ENCODE data around the gene UBQLNL. TPM values are rescaled to one million over a fixed set of nuclear protein-coding genes. Genes with fewer than 3 reads are reported as not detected.

Gene UBQLNL
- total RNA-seq, 1 experiment from 2014 or later, result 0.72 TPM

DNA sequence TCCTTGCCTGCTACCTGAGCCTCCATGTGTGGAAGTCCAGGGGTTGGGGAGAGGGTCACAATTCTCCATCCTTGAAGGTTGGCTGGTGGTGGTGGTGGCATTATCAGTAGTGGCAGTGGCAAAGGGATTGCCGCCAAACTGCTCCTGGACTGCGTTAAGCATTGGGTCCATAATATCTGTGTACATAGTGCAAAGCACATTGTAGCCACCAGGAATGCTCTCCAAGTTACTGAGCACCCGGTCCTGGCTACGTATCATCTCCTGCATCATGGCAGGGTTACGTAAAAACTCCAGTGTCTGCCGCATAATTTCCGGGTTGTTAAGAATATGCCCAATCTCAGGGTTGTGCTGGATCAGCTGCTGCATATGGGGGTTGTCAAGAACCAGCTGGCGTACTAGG, 7.9 kb downstream of the UBQLNL start:
- BruUV-seq (replicated peaks), result no TSS peak
- CTCF ChIA-PET, result no interaction called here
- in situ Hi-C loops (cut with HindIII; ENCODE audit: low pct_unique_long_range_greater_than_20kb, low sequenced_read_pairs), result no loop called here
- no peak for TF ChIP-seq REST (IDR thresholded peaks at IDR 0.05; ENCODE audit: insufficient read depth in 1 of 2, low read depth in 2 of 2, low read length in 1 of 2)
- TF ChIP-seq SIN3A (IDR thresholded peaks at IDR 0.05; ENCODE audit: borderline replicate concordance, insufficient read depth, low read depth, low read length), result no peak
- TF ChIP-seq POLR2AphosphoS5 (IDR thresholded peaks at IDR 0.05; ENCODE audit: low read depth, low read length), result no peak
- TF ChIP-seq, protein P1, sequence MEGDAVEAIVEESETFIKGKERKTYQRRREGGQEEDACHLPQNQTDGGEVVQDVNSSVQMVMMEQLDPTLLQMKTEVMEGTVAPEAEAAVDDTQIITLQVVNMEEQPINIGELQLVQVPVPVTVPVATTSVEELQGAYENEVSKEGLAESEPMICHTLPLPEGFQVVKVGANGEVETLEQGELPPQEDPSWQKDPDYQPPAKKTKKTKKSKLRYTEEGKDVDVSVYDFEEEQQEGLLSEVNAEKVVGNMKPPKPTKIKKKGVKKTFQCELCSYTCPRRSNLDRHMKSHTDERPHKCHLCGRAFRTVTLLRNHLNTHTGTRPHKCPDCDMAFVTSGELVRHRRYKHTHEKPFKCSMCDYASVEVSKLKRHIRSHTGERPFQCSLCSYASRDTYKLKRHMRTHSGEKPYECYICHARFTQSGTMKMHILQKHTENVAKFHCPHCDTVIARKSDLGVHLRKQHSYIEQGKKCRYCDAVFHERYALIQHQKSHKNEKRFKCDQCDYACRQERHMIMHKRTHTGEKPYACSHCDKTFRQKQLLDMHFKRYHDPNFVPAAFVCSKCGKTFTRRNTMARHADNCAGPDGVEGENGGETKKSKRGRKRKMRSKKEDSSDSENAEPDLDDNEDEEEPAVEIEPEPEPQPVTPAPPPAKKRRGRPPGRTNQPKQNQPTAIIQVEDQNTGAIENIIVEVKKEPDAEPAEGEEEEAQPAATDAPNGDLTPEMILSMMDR (IDR thresholded peaks at IDR 0.05), result no peak
- no peak for TF ChIP-seq TCF7L2 (IDR thresholded peaks at IDR 0.05; ENCODE audit: low read depth, low read length)
- no peak overlapping the region for H3K4me3 ChIP-seq (ENCODE audit: low read depth in 2 of 2, low read length in 2 of 2)
- ATAC-seq (no peak), DNase-seq (ENCODE audit: low read depth, low spot score) (no peak)
- POLR2A ChIA-PET, result no interaction called here
- H3K27me3 ChIP-seq (ENCODE audit: control insufficient read depth, insufficient read depth, low read length), result peaks cover 3% of the 10 kb centered on the region; the same call in 1 of the 2 replicates
- no peak overlapping the region for H3K27ac ChIP-seq (ENCODE audit: low read length)
- H3K4me1 ChIP-seq (ENCODE audit: control insufficient read depth, insufficient read depth, low read length), result no peaks in the 10 kb centered on the region
- H3K9me3 ChIP-seq (ENCODE audit: control insufficient read depth, insufficient read depth, low read depth, low read length), result no peaks in the 10 kb centered on the region
- no peaks in the 10 kb centered on the region; the same call in 1 of the 2 replicates for H3K36me3 ChIP-seq (ENCODE audit: control insufficient read depth, insufficient read depth, low read length)
- intact Hi-C loops (cut with micrococcal nuclease; ENCODE audit: unreplicated experiment), result no loop called here

DNA sequence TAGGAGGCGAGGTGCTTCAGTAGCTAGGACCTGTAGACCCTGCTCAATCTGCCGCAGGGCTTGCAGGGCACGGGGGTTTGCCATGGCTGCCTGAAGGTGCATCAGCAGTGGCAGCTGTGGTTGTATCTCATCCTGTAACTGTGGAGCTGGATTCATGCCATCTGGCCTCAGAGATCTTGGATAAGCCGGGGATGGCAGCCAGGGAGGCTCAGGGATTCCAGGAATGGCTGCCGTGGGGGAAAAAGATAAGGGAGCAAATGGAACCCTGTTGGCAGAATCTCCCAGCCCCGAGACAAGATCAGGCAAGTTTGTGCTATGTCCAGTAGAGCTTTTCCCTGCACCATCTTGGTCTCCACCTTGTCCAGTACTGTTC, 8.6 kb downstream of the UBQLNL start:
- POLR2A ChIA-PET, result no interaction called here
- BruUV-seq (replicated peaks), result no TSS peak

More for the DNA sequence above, 8.6 kb downstream of the UBQLNL start:
- Histone ChIP-seq H3K9me3 (ENCODE audit: control insufficient read depth, insufficient read depth, low read depth, low read length) (no peaks in the 10 kb centered on the region), H3K27me3 (ENCODE audit: control insufficient read depth, insufficient read depth, low read length) (peaks cover 3% of the 10 kb centered on the region; the same call in 1 of the 2 replicates), H3K4me1 (ENCODE audit: control insufficient read depth, insufficient read depth, low read length) (no peaks in the 10 kb centered on the region), H3K36me3 (ENCODE audit: control insufficient read depth, insufficient read depth, low read length) (no peaks in the 10 kb centered on the region; the same call in 1 of the 2 replicates), H3K27ac (ENCODE audit: low read length) (no peak overlapping the region), H3K4me3 (ENCODE audit: low read depth in 2 of 2, low read length in 2 of 2) (no peak overlapping the region)
- in situ Hi-C loops (cut with HindIII; ENCODE audit: low pct_unique_long_range_greater_than_20kb, low sequenced_read_pairs) (no loop called here), intact Hi-C loops (cut with micrococcal nuclease; ENCODE audit: unreplicated experiment) (no loop called here)
- CTCF ChIA-PET, result interaction anchor here (0.5 kb wide), 1 partner anchor 312 kb away, joined by 3 read pairs; no protein-coding TSS in a partner anchor
- TF ChIP-seq, protein P1 (IDR thresholded peaks at IDR 0.05), result no peak
- TF ChIP-seq REST (IDR thresholded peaks at IDR 0.05; ENCODE audit: insufficient read depth in 1 of 2, low read depth in 2 of 2, low read length in 1 of 2) (no peak), POLR2AphosphoS5 (IDR thresholded peaks at IDR 0.05; ENCODE audit: low read depth, low read length) (no peak), SIN3A (IDR thresholded peaks at IDR 0.05; ENCODE audit: borderline replicate concordance, insufficient read depth, low read depth, low read length) (no peak), TCF7L2 (IDR thresholded peaks at IDR 0.05; ENCODE audit: low read depth, low read length) (no peak)
- DNase-seq (ENCODE audit: low read depth, low spot score) (no peak), ATAC-seq (no peak)

All from Panc1 (cell line).